K562 (cell line): Measurements from ENCODE around the gene RCSD1. TPM values are rescaled to one million over a fixed set of nuclear protein-coding genes. Genes with fewer than 3 reads are reported as not detected.

ENCODE experiments used
- ATAC-seq: fragments of 200-7000 bp; cut with Tn5 transposase; 3 replicates; pipeline ENCODE4 v1.9.1; 2020; ENCODE audit warnings: moderate library complexity
- BruUV-seq: library from RNA; stranded (reverse); fragments of 400-500 nt; replicated peaks from 2 replicates; lab custom pipeline; 2021; lab: Mats Ljungman, UMichigan
- CTCF ChIA-PET: fragments of 300-600 bp; formaldehyde crosslinking; extraction: SDS; loops from one replicate; lab custom pipeline; 2021; ENCODE audit warnings: low intra/inter-chr PET ratio; lab: Yijun Ruan, JAX
- POLR2A ChIA-PET: fragments of 300-600, 350-650 bp; sonication (Branson Sonifier 250); formaldehyde crosslinking; extraction: SDS; loops from one replicate; lab custom pipeline; 2021; ENCODE audit warnings: antibody characterized with exemption, inconsistent platforms; lab: Yijun Ruan, JAX
- DNase-seq, 4 experiments: peaks; one replicate each; pipeline versions ENCODE4 v3.0.0 to v3.0.0-alpha.2; 2011 to 2018; ENCODE audit warnings: low spot score in 3 of 4, mixed read lengths in 3 of 4; ENCODE audit errors: extremely low read depth in 1 of 4
- FAIRE-seq: peaks from 2 replicates; lab custom pipeline; 2011; peaks lifted over from hg19 to GRCh38; lab: Jason Lieb, UNC
- H2AFZ ChIP-seq: 2 replicates; pipeline ENCODE4 v1.6.0; 2011; ENCODE audit warnings: low read depth, low read length, control low read depth, inconsistent platforms
- H3K27ac ChIP-seq: fragments of 200-600 bp; 3 replicates; pipeline ENCODE4 v1.8.0; 2011; ENCODE audit warnings: low read depth, mild to moderate bottlenecking, control low read depth, inconsistent platforms, low read length, moderate library complexity, mixed read lengths; ENCODE audit errors: extremely low read depth
- H3K27me3 ChIP-seq, 2 experiments: fragments of 300-600 bp in 1 of 2; 2 replicates in 1 of 2; 3 replicates in 1 of 2; pipeline versions ENCODE4 v1.6.0 to v1.8.0; 2011; ENCODE audit warnings: inconsistent platforms in 2 of 2, low read length in 2 of 2, mild to moderate bottlenecking in 1 of 2, mixed read lengths in 1 of 2, moderate library complexity in 1 of 2; ENCODE audit not compliant: control insufficient read depth in 2 of 2, insufficient read depth in 2 of 2
- H3K36me3 ChIP-seq: fragments of 300-600 bp; 3 replicates; pipeline ENCODE4 v1.8.0; 2011; ENCODE audit warnings: mild to moderate bottlenecking, low read length, inconsistent platforms; ENCODE audit not compliant: control insufficient read depth, insufficient read depth
- H3K4me1 ChIP-seq, 2 experiments: fragments of 200-600 bp in 1 of 2; replicated peaks in 1 of 2; 2 replicates in 1 of 2; 3 replicates in 1 of 2; pipeline versions ENCODE4 v1.5.1 to v1.8.0; 2011; ENCODE audit warnings: inconsistent platforms in 2 of 2, low read length in 2 of 2, mild to moderate bottlenecking in 1 of 2, mixed read lengths in 1 of 2, moderate library complexity in 1 of 2; ENCODE audit not compliant: control insufficient read depth in 2 of 2, insufficient read depth in 2 of 2
- H3K4me2 ChIP-seq: 2 replicates; pipeline ENCODE4 v1.6.1; 2011; ENCODE audit warnings: low read length, control low read depth, inconsistent platforms, mixed read lengths; ENCODE audit not compliant: insufficient read depth
- H3K4me3 ChIP-seq: fragments of 200-600 bp; sonication (generic), shearing (Covaris generic); 2 replicates; pipeline ENCODE4 v1.5.1; 2016; ENCODE audit warnings: control low read depth, inconsistent platforms
- H3K79me2 ChIP-seq: fragments of 200-600 bp; 3 replicates; pipeline ENCODE4 v1.8.0; 2011; ENCODE audit warnings: low read length, inconsistent platforms; ENCODE audit not compliant: control insufficient read depth, insufficient read depth
- H3K9ac ChIP-seq, 2 experiments: 2 replicates each; pipeline versions ENCODE4 v1.6.0 to v1.6.1; 2011; ENCODE audit warnings: low read depth in 2 of 2, low read length in 2 of 2, control low read depth in 1 of 2, inconsistent platforms in 1 of 2, mild to moderate bottlenecking in 1 of 2, mixed read lengths in 1 of 2; ENCODE audit not compliant: insufficient read depth in 1 of 2
- H3K9me1 ChIP-seq: one replicate; pipeline ENCODE4 v1.6.0; 2011; ENCODE audit warnings: inconsistent platforms, mild to moderate bottlenecking, low read length, moderate library complexity; ENCODE audit not compliant: control insufficient read depth, insufficient read depth
- H3K9me3 ChIP-seq: replicated peaks from 2 replicates; pipeline ENCODE4 v1.5.1; 2011; ENCODE audit warnings: low read depth, low read length, inconsistent platforms; ENCODE audit not compliant: control insufficient read depth, insufficient read depth
- H4K20me1 ChIP-seq: replicated peaks from 2 replicates; pipeline ENCODE4 v1.6.1; 2011; ENCODE audit warnings: low read length, inconsistent platforms, mixed read lengths; ENCODE audit not compliant: control insufficient read depth, insufficient read depth
- SIN3A ChIP-seq, 2 experiments: fragments of 150-350 bp in 1 of 2; IDR thresholded peaks; 2 replicates each; pipeline ENCODE4 v1.6.1; 2011 to 2016; ENCODE audit warnings: borderline replicate concordance in 2 of 2, low read depth in 2 of 2, low read length in 2 of 2, mild to moderate bottlenecking in 2 of 2, moderate library complexity in 2 of 2; ENCODE audit not compliant: control insufficient read depth in 1 of 2
- WGBS: fragments of 100-300 bp; shearing (Covaris generic); methylation state at CpG from one replicate; pipeline ENCODE4 v1.1.6; 2016; ENCODE audit warnings: low coverage, mixed read lengths; ENCODE audit not compliant: insufficient coverage; ENCODE audit errors: missing lambda C conversion rate; 5-methylcytosine and 5-hydroxymethylcytosine counted together
- in situ Hi-C: fragments of 300-500 bp; cut with MboI; formaldehyde crosslinking; loops from 4 replicates; pipeline ENCODE4 v1.15.0; 2018; ENCODE audit warnings: inconsistent platforms, mixed read lengths
- intact Hi-C: fragments of 100-400 bp; cut with micrococcal nuclease; formaldehyde crosslinking; loops from 2 replicates; pipeline ENCODE4 v1.14.2; 2022
- polyA plus RNA-seq, 8 experiments: library from polyadenylated mRNA; depleted of rRNA in 4 of 8; stranded (reverse) in 5 of 8; unstranded in 3 of 8; fragments of >200 nt; fragmentation: Nextera tagmentation in 2 of 8; fragmentation: Illumina TruSeq in 1 of 8; extraction: Ambion mirVana in 2 of 8; extraction: Trizol in 1 of 8; gene quantifications; 2 replicates each; pipeline versions ENCODE4 v1.2.1 to v1.2.3, GENCODE V29; 2011 to 2014; ENCODE audit warnings: inconsistent platforms in 1 of 8, missing spikeins in 1 of 8
- total RNA-seq, 7 experiments: library from RNA; depleted of rRNA in 6 of 7; stranded (reverse); fragments of >200 nt in 6 of 7; fragmentation: Illumina TruSeq in 2 of 7; extraction: Trizol in 2 of 7; gene quantifications; 2 replicates each; pipeline versions ENCODE4 v1.2.1 to v1.2.3, GENCODE V29; 2011 to 2021; ENCODE audit warnings: low replicate concordance in 1 of 7
- TF ChIP-seq, protein P1 (sequence below): fragments of 450-650 bp; IDR thresholded peaks from 2 replicates; pipeline ENCODE4 v1.6.1; 2016

The RCSD1 gene
- total and polyA plus RNA-seq, 9 of the 15 experiments (the other 6 are each of a cell fraction or from before 2014, with no cell fraction given), result 7.8 to 69.8 (median 45.3) TPM

GRCh38 chr1:167706931-167707877 lies 77.2 kb downstream of the RCSD1 start:
- Histone ChIP-seq H2AFZ (no peak overlapping the region), H3K4me3 (no peak overlapping the region), H3K9me3 (no peaks in the 10 kb centered on the region), H3K9ac (no peak overlapping the region), H3K36me3 (peaks cover 14% of the 10 kb centered on the region; the same call in 2 of the 3 replicates), H3K27ac (no peak overlapping the region), H3K27me3 (no peaks in the 10 kb centered on the region), H4K20me1 (no peaks in the 10 kb centered on the region), H3K79me2 (no peaks in the 10 kb centered on the region), H3K4me2 (no peak overlapping the region), H3K9me1 (no peaks in the 10 kb centered on the region), H3K4me1 (no peaks in the 10 kb centered on the region)
- TF ChIP-seq SIN3A (IDR thresholded peaks at IDR 0.05; ENCODE audit: borderline replicate concordance in 2 of 2, control insufficient read depth in 1 of 2, low read depth in 2 of 2, low read length in 2 of 2), result no peak
- TF ChIP-seq, protein P1, sequence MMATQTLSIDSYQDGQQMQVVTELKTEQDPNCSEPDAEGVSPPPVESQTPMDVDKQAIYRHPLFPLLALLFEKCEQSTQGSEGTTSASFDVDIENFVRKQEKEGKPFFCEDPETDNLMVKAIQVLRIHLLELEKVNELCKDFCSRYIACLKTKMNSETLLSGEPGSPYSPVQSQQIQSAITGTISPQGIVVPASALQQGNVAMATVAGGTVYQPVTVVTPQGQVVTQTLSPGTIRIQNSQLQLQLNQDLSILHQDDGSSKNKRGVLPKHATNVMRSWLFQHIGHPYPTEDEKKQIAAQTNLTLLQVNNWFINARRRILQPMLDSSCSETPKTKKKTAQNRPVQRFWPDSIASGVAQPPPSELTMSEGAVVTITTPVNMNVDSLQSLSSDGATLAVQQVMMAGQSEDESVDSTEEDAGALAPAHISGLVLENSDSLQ, result peak; percentile 52; the same call in 1 of the 2 replicates
- POLR2A ChIA-PET, result interaction anchor here (1.1 to 1.4 kb wide), 6 partner anchors 9 to 64 kb away, joined by 3 to 5 read pairs (median 4); no protein-coding TSS in a partner anchor
- CTCF ChIA-PET, result no interaction called here
- 49% methylated on average over 10 of the region's 10 CpGs for WGBS
- FAIRE-seq (no peak), DNase-seq (no peak), ATAC-seq (no peak)
- no TSS peak for BruUV-seq
- intact Hi-C loops, result no loop called here
- in situ Hi-C loops, result no loop called here
